ENCODE results near the gene UGT1A7. TPM values are rescaled to one million over a fixed set of nuclear protein-coding genes. Genes with fewer than 3 reads are reported as not detected.
"Not testable (repeated sequence)": the region's sequence is repeated elsewhere in the genome, so short reads cannot be mapped to it uniquely, and the experiment has no call there.

UGT1A7 gene
- total and polyA plus RNA-seq, 2 donors = 0.08 to 2.5 TPM

DNA sequence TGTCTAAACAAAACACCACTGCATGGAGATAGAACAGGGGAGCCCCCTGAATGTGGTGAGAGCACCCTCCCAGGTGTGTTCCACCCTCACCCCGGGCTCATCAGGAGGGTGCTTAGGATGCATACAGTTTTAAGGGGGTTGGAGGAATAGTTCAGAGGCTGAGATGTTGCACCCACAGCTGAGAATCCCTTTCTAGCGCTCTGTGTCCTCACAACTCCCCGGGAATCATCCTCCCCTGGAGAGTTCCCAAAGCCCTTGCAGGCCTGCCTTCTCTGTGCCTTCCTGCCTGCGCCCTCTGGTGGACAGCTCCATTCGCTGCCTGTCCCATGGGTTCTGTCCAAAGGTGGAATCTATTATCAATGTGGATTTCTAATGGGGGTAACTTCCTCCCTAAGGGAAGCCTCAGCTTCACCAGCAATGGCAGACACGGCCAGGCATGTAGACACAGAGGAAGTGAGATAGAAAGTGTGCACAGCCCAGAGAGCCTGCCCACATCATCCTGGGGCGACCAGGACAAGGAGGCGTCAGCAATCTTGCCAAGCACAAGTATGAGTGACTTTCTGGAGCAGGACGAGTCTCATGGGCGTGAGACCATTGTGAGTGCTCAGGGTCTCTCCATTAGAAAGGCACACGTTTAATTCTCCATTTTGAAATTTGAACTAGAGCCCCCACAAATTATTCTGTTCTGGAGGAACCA lies 29.8 kb downstream of the UGT1A7 start:
- H3K4me3 ChIP-seq (ENCODE audit: low read depth, low read length) = no peak overlapping the region
- H3K4me1 ChIP-seq (ENCODE audit: insufficient read depth) = no peaks in the 10 kb centered on the region
- DNase-seq (ENCODE audit: extremely low spot score) = no peak
- no peak overlapping the region for H3K27ac ChIP-seq (ENCODE audit: low read depth)
- 35% methylated on average over 11 of the region's 11 CpGs for WGBS
- no peaks in the 10 kb centered on the region for H3K36me3 ChIP-seq (ENCODE audit: insufficient read depth)

GRCh38 chr2:233712611-233713261 lies 31.0 kb downstream of the UGT1A7 start, which contains the start of gene UGT1A5:
Gene UGT1A5, plus strand, starts transcription at chr2:233712907. Its CDS starts 85 bp downstream, at chr2:233712992.
- Histone ChIP-seq H3K36me3 (ENCODE audit: insufficient read depth) (no peaks in the 10 kb centered on the region), H3K27ac (ENCODE audit: low read depth) (no peak within 1 kb of the TSS), H3K4me1 (ENCODE audit: insufficient read depth) (no peaks in the 10 kb centered on the region), H3K4me3 (ENCODE audit: low read depth, low read length) (no peak within 1 kb of the TSS)
- DNase-seq (ENCODE audit: extremely low spot score) = no peak
- 78% methylated on average over 14 of the region's 14 CpGs for WGBS

GRCh38 chr2:233713262-233713615 lies 31.5 kb downstream of the UGT1A7 start:
- 88% methylated on average over 7 of the region's 7 CpGs for WGBS
- DNase-seq (ENCODE audit: extremely low spot score) = no peak
- Histone ChIP-seq H3K4me1 (ENCODE audit: insufficient read depth) (no peaks in the 10 kb centered on the region), H3K27ac (ENCODE audit: low read depth) (no peak overlapping the region), H3K4me3 (ENCODE audit: low read depth, low read length) (no peak overlapping the region), H3K36me3 (ENCODE audit: insufficient read depth) (no peaks in the 10 kb centered on the region)

GRCh38 chr2:233714121-233714520 lies 32.4 kb downstream of the UGT1A7 start:
- Histone ChIP-seq H3K36me3 (ENCODE audit: insufficient read depth) (no peaks in the 10 kb centered on the region), H3K4me3 (ENCODE audit: low read depth, low read length) (no peak overlapping the region), H3K4me1 (ENCODE audit: insufficient read depth) (no peaks in the 10 kb centered on the region), H3K27ac (ENCODE audit: low read depth) (no peak overlapping the region)
- WGBS = 75% methylated on average over 2 of the region's 2 CpGs
- no peak for DNase-seq (ENCODE audit: extremely low spot score)

DNA sequence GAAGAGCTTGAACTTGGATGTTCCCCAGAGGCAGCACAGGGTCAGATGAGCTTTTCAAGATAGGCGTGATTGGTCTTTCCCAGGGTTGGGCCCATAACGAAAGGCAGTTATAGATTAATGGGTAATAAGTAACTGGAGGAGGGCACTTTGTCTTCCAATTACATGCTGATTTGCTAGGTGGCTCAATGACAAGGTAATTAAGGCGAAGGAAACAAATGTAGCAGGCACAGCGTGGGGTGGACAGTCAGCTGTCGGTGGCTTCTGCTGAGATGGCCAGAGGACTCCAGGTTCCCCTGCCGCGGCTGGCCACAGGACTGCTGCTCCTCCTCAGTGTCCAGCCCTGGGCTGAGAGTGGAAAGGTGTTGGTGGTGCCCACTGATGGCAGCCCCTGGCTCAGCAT lies 36.9 kb downstream of the UGT1A7 start, which contains the start of gene UGT1A4:
Gene UGT1A4 (plus strand): TSS at position 185 of the 400 bp plus-strand sequence. CDS start 85 bp downstream, at position 270.
- Histone ChIP-seq H3K36me3 (ENCODE audit: insufficient read depth) (no peaks in the 10 kb centered on the region), H3K4me3 (ENCODE audit: low read depth, low read length) (no peak within 1 kb of the TSS), H3K27ac (ENCODE audit: low read depth) (no peak within 1 kb of the TSS), H3K4me1 (ENCODE audit: insufficient read depth) (no peaks in the 10 kb centered on the region)
- no peak for DNase-seq (ENCODE audit: extremely low spot score)
- WGBS = 79% methylated on average over 7 of the region's 7 CpGs

DNA sequence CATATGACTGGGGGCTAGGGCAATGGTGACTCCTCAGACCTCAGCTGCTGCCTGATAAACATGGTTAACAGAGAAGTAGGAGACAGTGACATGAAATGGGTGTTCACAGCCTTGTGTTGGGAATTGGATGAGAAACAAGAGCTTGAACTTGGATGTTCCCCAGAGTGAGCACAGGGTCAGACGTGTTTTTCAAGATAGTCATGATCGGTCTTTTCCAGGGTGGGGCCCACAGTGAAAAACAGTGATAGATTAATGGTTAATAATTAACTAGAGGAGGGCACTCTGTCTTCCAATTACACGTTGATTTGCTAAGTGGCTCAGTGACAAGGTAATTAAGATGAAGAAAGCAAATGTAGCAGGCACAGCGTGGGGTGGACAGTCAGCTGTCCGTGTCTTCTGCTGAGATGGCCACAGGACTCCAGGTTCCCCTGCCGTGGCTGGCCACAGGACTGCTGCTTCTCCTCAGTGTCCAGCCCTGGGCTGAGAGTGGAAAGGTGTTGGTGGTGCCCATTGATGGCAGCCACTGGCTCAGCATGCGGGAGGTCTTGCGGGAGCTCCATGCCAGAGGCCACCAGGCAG lies 47.1 kb downstream of the UGT1A7 start, which contains the start of gene UGT1A3:
Gene UGT1A3 (plus strand): TSS at position 320 of the 579 bp plus-strand sequence. CDS start 85 bp downstream, at position 405.
- Histone ChIP-seq H3K4me3 (ENCODE audit: low read depth, low read length) (no peak within 1 kb of the TSS), H3K4me1 (ENCODE audit: insufficient read depth) (no peaks in the 10 kb centered on the region), H3K36me3 (ENCODE audit: insufficient read depth) (no peaks in the 10 kb centered on the region), H3K27ac (ENCODE audit: low read depth) (no peak within 1 kb of the TSS)
- 77% methylated on average over 8 of the region's 8 CpGs for WGBS
- DNase-seq (ENCODE audit: extremely low spot score) = no peak

- WGBS = 81% methylated on average over 14 of the region's 14 CpGs
- DNase-seq (ENCODE audit: extremely low spot score); H3K36me3 ChIP-seq (ENCODE audit: insufficient read depth); H3K4me3 ChIP-seq (ENCODE audit: low read depth, low read length); H3K4me1 ChIP-seq (ENCODE audit: insufficient read depth): not testable (repeated sequence)
- peak overlapping the region; percentile 10 for H3K27ac ChIP-seq (ENCODE audit: low read depth)
These were observed 55.4 kb downstream of the UGT1A7 start for GRCh38 chr2:233736868-233737653.

- 60% methylated on average over 2 of the region's 2 CpGs for WGBS
- Histone ChIP-seq H3K36me3 (ENCODE audit: insufficient read depth) (no peaks in the 10 kb centered on the region), H3K27ac (ENCODE audit: low read depth) (no peak overlapping the region), H3K4me1 (ENCODE audit: insufficient read depth) (no peaks in the 10 kb centered on the region), H3K4me3 (ENCODE audit: low read depth, low read length) (no peak overlapping the region)
- no peak for DNase-seq (ENCODE audit: extremely low spot score)
These were observed 59.2 kb downstream of the UGT1A7 start for GRCh38 chr2:233740870-233741269.

DNA sequence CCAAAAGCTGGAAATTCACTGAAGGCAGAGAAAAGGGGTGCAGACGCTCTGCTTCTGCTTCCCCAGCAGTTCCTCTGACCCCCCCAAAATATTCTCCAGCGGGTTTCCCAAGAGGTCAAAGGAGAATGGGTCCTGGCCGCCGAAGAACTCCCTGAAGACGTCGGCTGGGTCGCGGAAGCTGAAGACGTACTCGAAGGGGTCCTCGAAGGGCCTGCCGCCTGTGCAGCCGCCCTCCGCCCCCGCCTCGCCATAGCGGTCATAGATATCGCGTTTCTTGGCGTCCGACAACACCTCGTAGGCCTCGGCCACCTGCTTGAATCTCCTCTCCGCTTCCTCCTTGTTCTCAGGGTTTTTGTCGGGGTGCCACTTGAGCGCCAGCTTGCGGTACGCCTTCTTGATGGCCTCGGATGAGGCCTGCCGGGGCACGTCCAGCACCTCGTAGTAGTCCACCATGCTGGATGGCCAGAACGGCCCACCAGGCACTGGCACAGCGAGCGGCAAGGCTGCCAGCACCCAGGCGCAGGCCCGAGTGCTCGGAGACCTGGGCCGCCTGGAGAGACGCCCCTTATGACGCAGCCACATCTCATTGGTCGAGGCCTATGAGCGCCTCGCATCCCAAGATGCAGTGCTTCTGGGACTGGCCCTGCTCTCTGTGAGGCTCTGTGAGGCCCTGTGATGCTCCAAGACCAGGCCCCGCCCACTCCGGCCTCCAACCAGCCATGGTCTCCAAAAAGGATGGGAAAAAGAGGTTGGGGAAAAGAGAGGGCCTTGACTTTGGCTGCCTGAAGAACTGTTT lies 62.0 kb downstream of the UGT1A7 start:
- DNase-seq (ENCODE audit: extremely low spot score) = no peak
- H3K4me1 ChIP-seq (ENCODE audit: insufficient read depth) = no peaks in the 10 kb centered on the region
- no peak overlapping the region for H3K27ac ChIP-seq (ENCODE audit: low read depth)
- no peaks in the 10 kb centered on the region for H3K36me3 ChIP-seq (ENCODE audit: insufficient read depth)
- H3K4me3 ChIP-seq (ENCODE audit: low read depth, low read length) = no peak overlapping the region
- 93% methylated on average over 45 of the region's 46 CpGs for WGBS

- no peak for DNase-seq (ENCODE audit: extremely low spot score)
- no peaks in the 10 kb centered on the region for H3K36me3 ChIP-seq (ENCODE audit: insufficient read depth)
- no peak overlapping the region for H3K4me3 ChIP-seq (ENCODE audit: low read depth, low read length)
- no peaks in the 10 kb centered on the region for H3K4me1 ChIP-seq (ENCODE audit: insufficient read depth)
- no peak overlapping the region for H3K27ac ChIP-seq (ENCODE audit: low read depth)
- WGBS = 70% methylated on average over 5 of the region's 5 CpGs
These were observed 63.5 kb downstream of the UGT1A7 start for GRCh38 chr2:233745073-233745755.

GRCh38 chr2:233745838-233746237 lies 64.1 kb downstream of the UGT1A7 start:
- 67% methylated on average over 2 of the region's 2 CpGs for WGBS
- DNase-seq (ENCODE audit: extremely low spot score); H3K27ac ChIP-seq (ENCODE audit: low read depth); H3K36me3 ChIP-seq (ENCODE audit: insufficient read depth); H3K4me3 ChIP-seq (ENCODE audit: low read depth, low read length); H3K4me1 ChIP-seq (ENCODE audit: insufficient read depth): not testable (repeated sequence)

- H3K4me1 ChIP-seq (ENCODE audit: insufficient read depth) = no peaks in the 10 kb centered on the region
- no peaks in the 10 kb centered on the region for H3K36me3 ChIP-seq (ENCODE audit: insufficient read depth)
- 76% methylated on average over 10 of the region's 10 CpGs for WGBS
- no peak overlapping the region for H3K4me3 ChIP-seq (ENCODE audit: low read depth, low read length)
- no peak overlapping the region for H3K27ac ChIP-seq (ENCODE audit: low read depth)
- DNase-seq (ENCODE audit: extremely low spot score) = no peak
These were observed 65.0 kb downstream of the UGT1A7 start for GRCh38 chr2:233746475-233747282.
